C1 segment of cervical spinal cord (tissue), 14 donors: ENCODE data around the gene NDUFAF3.

Experiments
- DNase-seq, 14 donors: peaks; one replicate each; lab custom pipeline; 2025; lab: John Stamatoyannopoulos, UW

The NDUFAF3 gene

GRCh38 chr3:49021813-49022687, at the start of gene NDUFAF3:
TSS of gene NDUFAF3 (plus strand) at chr3:49022121. CDS start at chr3:49022145, 24 bp downstream.
- peak in 13 of 14 donors; percentile 50 to 90 (median 81) for DNase-seq

- DNase-seq, result no peak
Observed at GRCh38 chr3:48974076-48974864, 47.7 kb upstream of the NDUFAF3 start.

- no peak for DNase-seq
Observed at GRCh38 chr3:48979451-48979850, 42.5 kb upstream of the NDUFAF3 start.

GRCh38 chr3:48980295-48980694, 41.6 kb upstream of the NDUFAF3 start:
- no peak for DNase-seq

- DNase-seq, result no peak
Observed at GRCh38 chr3:48982016-48982415, 39.9 kb upstream of the NDUFAF3 start.

- no peak for DNase-seq
Observed at GRCh38 chr3:48982686-48983085, 39.2 kb upstream of the NDUFAF3 start.

GRCh38 chr3:48983096-48983495, 38.8 kb upstream of the NDUFAF3 start:
- DNase-seq, result no peak

GRCh38 chr3:48984663-48985062, 37.3 kb upstream of the NDUFAF3 start:
- no peak for DNase-seq

- DNase-seq, result no peak
Observed at GRCh38 chr3:48985831-48986376, 36.0 kb upstream of the NDUFAF3 start.

- no peak for DNase-seq
Observed at GRCh38 chr3:48989126-48989795, 32.7 kb upstream of the NDUFAF3 start.

- DNase-seq, result peak in 13 of 14 donors; percentile 65 to 95 (median 86)
Observed at GRCh38 chr3:48989796-48990635, 31.9 kb upstream of the NDUFAF3 start, which contains the start of gene P4HTM. TSS of gene P4HTM (plus strand) at chr3:48990241. CDS start at chr3:48990257, 16 bp downstream.

GRCh38 chr3:48990636-48991469, 31.1 kb upstream of the NDUFAF3 start:
- DNase-seq, result peak in 9 of 14 donors; percentile 18 to 58 (median 39)

- DNase-seq, result no peak
Observed at GRCh38 chr3:48991851-48992545, 29.9 kb upstream of the NDUFAF3 start.

- no peak for DNase-seq
Observed at GRCh38 chr3:48993834-48994233, 28.1 kb upstream of the NDUFAF3 start.

- DNase-seq, result no peak
Observed at GRCh38 chr3:48996640-48997039, 25.3 kb upstream of the NDUFAF3 start.

GRCh38 chr3:48997102-48997635, 24.8 kb upstream of the NDUFAF3 start:
- DNase-seq, result no peak

GRCh38 chr3:48997714-48998637, 23.9 kb upstream of the NDUFAF3 start:
- peak in 1 of 14 donors; percentile 20 for DNase-seq
